ENCODE results near the gene ATG7. TPM values are rescaled to one million over a fixed set of nuclear protein-coding genes. Genes with fewer than 3 reads are reported as not detected.
A peak's percentile ranks its signal among the peaks of the same experiment; 100 is the strongest.

Gene ATG7
- total and polyA plus RNA-seq, 10 of the 15 experiments (the other 5 are each of a cell fraction or from before 2014, with no cell fraction given): 13.5 to 49.5 (median 26.4) TPM

GRCh38 chr3:11587766-11588165 lies 315.6 kb downstream of the ATG7 start (continued):
- no peak for TF ChIP-seq KAT2A (conservative IDR thresholded peaks at IDR 0.05; ENCODE audit: control insufficient read depth, low read depth, low read length)
- no peak for TF ChIP-seq FOXM1 (IDR thresholded peaks at IDR 0.05; ENCODE audit: low read depth, low read length)
- TF ChIP-seq SP1 (IDR thresholded peaks at IDR 0.05; ENCODE audit: low read depth, low read length): no peak
- TF ChIP-seq TCF12 (IDR thresholded peaks at IDR 0.05; ENCODE audit: low read depth, low read length): no peak
- TF ChIP-seq FOS (IDR thresholded peaks at IDR 0.05; ENCODE audit: borderline replicate concordance, extremely low read depth, insufficient read length): no peak

GRCh38 chr3:11588338-11588737 lies 316.1 kb downstream of the ATG7 start:
- ATAC-seq (no peak), DNase-seq (ENCODE audit: low read depth, low spot score) (no peak), FAIRE-seq (no peak)
- ChIA-PET POLR2A (no interaction called here), RAD21 (ENCODE audit: unreplicated experiment) (no interaction called here), SMC1A (ENCODE audit: uncharacterized antibody, unreplicated experiment) (no interaction called here), CTCF (no interaction called here)
- H3K9me3 ChIP-seq (replicated peaks; ENCODE audit: control insufficient read depth, insufficient read depth, low read length): no peaks in the 10 kb centered on the region
- peaks cover 8% of the 10 kb centered on the region; the same call in 1 of the 2 replicates for H4K20me1 ChIP-seq (ENCODE audit: control insufficient read depth, insufficient read depth)
- no peaks in the 10 kb centered on the region for H3K27me3 ChIP-seq (replicated peaks in 1 of 2; ENCODE audit: control insufficient read depth in 2 of 2, insufficient read depth in 2 of 2, low read length in 1 of 2)
- TF ChIP-seq CUX1 (IDR thresholded peaks at IDR 0.05; ENCODE audit: insufficient replicate concordance, low read depth, low read length) (no peak), SPI1 (IDR thresholded peaks at IDR 0.05; ENCODE audit: borderline replicate concordance, insufficient read depth, low read depth, low read length) (peak; percentile 6; the same call in 1 of the 2 replicates)
- peaks cover 47% of the 10 kb centered on the region for H3K79me2 ChIP-seq (ENCODE audit: control insufficient read depth, insufficient read depth, low read length)
- H3K27ac ChIP-seq (ENCODE audit: control insufficient read depth, insufficient read depth): no peak overlapping the region
- H3K4me1 ChIP-seq (ENCODE audit: control insufficient read depth, insufficient read depth, low read length): peaks cover 5% of the 10 kb centered on the region
- in situ Hi-C loops (cut with MboI): no loop called here
- H3K36me3 ChIP-seq (ENCODE audit: control insufficient read depth in 2 of 2, insufficient read depth in 2 of 2, low read length in 1 of 2): peaks cover 3 to 5% of the 10 kb centered on the region in 2 experiments; a peak in 3 of 4 replicates
- WGBS (ENCODE audit: insufficient coverage, insufficient replicate concordance, low lambda C conversion rate, missing lambda C conversion rate): 76% methylated on average over 5 of the region's 5 CpGs
- H2AFZ ChIP-seq (ENCODE audit: control insufficient read depth, low read depth, low read length): no peak overlapping the region
- no peak overlapping the region for H3K4me3 ChIP-seq
- intact Hi-C loops (cut with micrococcal nuclease; ENCODE audit: unreplicated experiment): no loop called here
- no peak overlapping the region for H3K4me2 ChIP-seq (ENCODE audit: control insufficient read depth, insufficient read depth)
- no TSS peak for BruUV-seq (replicated peaks)
- H3K9ac ChIP-seq (ENCODE audit: control insufficient read depth, insufficient read depth, low read length): no peak overlapping the region
